ENCODE data around the gene SPIN1.
"Not testable (repeated sequence)": the region's sequence is repeated elsewhere in the genome, so short reads cannot be mapped to it uniquely, and the experiment has no call there.

The SPIN1 gene

DNA sequence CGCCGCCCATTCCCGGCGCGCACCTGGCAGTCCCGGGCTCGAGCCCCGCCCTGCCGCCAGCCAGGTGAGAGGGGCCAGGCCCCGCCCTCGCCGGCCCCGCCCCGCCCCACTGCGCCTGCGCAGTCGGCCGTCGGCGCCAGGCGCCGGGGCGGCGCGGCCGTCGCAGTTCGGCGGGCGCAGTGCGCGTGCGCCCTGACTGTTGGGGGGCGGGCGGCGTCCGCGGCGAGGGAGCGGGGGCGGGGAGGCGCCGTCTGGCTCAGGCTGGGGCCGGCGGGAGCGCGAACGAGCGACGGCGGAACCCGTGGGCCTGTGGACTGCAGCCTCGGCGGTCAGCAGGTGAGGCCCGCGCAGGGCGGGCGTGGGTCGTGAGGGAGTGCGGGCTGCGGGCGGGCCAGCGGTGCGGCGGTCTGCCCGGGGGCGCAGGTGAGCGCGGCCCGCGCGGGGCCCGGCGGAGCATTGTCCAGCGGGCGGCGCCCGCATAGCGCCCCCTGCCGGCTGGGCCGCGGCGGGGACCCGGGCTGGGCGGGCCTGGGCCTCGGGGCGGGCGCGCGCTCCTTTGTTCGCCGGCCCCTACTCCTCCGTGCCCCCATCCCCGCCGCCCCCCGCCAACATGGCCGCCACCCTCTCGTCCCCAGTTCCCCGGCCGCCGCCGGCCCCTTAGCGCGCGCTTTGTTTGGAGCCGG, at the start of gene SPIN1:
SPIN1 (plus strand) TSS at position 242 of the 683 bp plus-strand sequence. CDS start 38,096 bp downstream, outside the sequence.
- DNase-seq: peak; percentile 57 to 88
- Histone ChIP-seq H3K9me3 (no peaks in the 10 kb centered on the region), H3K27ac (peak within 1 kb of the TSS; percentile 90 to 96), H3K36me3 (no peaks in the 10 kb centered on the region), H3K4me1 (peaks cover 0 to 38% (median 23%) of the 10 kb centered on the region in 4 donors), H3K27me3 (no peaks in the 10 kb centered on the region), H3K4me3 (peak within 1 kb of the TSS; percentile 84 to 96)
- TF ChIP-seq, protein P1, sequence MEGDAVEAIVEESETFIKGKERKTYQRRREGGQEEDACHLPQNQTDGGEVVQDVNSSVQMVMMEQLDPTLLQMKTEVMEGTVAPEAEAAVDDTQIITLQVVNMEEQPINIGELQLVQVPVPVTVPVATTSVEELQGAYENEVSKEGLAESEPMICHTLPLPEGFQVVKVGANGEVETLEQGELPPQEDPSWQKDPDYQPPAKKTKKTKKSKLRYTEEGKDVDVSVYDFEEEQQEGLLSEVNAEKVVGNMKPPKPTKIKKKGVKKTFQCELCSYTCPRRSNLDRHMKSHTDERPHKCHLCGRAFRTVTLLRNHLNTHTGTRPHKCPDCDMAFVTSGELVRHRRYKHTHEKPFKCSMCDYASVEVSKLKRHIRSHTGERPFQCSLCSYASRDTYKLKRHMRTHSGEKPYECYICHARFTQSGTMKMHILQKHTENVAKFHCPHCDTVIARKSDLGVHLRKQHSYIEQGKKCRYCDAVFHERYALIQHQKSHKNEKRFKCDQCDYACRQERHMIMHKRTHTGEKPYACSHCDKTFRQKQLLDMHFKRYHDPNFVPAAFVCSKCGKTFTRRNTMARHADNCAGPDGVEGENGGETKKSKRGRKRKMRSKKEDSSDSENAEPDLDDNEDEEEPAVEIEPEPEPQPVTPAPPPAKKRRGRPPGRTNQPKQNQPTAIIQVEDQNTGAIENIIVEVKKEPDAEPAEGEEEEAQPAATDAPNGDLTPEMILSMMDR (IDR thresholded peaks at IDR 0.05): peak; percentile 25 to 76
- intact Hi-C loops (cut with DNase I; ENCODE audit: low total_unique reads): loop anchor here (2.0 kb wide), 1 partner anchor 146 kb away; the partner anchor contains the start of gene NXNL2

DNA sequence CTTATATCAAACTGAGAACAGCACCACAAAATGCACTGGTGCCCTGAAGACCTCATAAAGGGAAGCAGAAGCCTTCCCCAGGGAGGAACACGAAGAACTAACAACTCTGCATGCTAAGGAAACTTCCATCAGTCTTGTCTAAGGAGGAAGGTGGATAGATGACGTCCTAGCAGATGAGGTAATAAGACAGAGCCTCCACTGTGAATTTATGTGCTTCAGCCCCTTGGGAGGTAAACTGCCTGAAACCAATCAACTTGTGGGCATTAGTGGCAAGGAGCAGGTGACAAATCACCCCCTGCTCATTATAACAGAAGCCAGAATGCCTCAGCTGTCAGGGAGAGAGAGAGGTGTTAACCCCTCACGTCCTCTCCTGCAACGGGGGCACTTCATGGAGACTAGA, 48.9 kb upstream of the SPIN1 start:
- H3K27me3 ChIP-seq: peaks cover 0 to 3% of the 10 kb centered on the region in 2 donors
- no peaks in the 10 kb centered on the region for H3K4me1 ChIP-seq
- DNase-seq: no peak
- intact Hi-C loops (cut with DNase I; ENCODE audit: low total_unique reads): no loop called here
- H3K36me3 ChIP-seq: no peaks in the 10 kb centered on the region
- H3K27ac ChIP-seq: no peak overlapping the region
- H3K4me3 ChIP-seq: no peak overlapping the region
- H3K9me3 ChIP-seq: no peaks in the 10 kb centered on the region
- TF ChIP-seq, protein P1 (IDR thresholded peaks at IDR 0.05): no peak

DNA sequence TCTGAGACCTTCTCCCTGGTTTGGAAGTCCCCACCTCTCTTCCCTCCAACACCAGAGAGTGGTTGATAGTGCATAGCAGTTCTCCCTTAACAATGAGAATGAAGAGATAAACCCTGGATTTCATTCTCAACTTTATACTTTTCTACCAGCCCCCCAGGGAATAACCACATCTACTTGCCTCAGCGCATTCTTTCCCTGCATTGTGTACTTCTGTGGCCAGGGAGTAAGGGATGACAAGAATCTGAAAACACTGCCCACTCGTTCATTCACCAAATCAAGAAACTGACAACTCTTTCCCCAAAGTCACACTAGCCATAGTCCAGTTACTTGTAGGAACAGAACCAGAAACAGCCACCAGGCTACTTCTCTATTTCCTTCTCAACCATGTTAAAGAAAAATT, 46.0 kb upstream of the SPIN1 start:
- Histone ChIP-seq H3K27me3 (peaks cover 0 to 3% of the 10 kb centered on the region in 2 donors), H3K4me1 (no peaks in the 10 kb centered on the region), H3K36me3 (no peaks in the 10 kb centered on the region), H3K27ac (no peak overlapping the region), H3K9me3 (no peaks in the 10 kb centered on the region), H3K4me3 (no peak overlapping the region)
- no peak for DNase-seq
- TF ChIP-seq, protein P1 (IDR thresholded peaks at IDR 0.05): no peak
- intact Hi-C loops (cut with DNase I; ENCODE audit: low total_unique reads): no loop called here

DNA sequence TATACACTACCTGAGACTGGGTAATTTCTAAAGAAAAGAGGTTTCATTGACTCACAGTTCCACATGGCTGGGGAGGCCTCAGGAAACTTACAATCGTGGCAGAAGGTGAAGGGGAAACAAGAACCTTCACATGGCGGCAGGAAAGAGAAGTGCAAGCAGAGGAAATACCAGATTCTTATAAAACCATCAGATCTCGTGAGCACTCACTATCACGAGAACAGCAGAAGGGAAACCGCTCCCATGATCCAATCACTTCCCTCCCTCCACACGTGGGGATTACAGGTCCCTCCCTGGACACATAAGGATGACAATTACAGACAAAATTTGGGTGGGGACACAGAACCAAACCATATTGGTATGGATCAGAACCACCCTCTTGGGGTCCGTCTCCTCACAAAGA, 44.2 kb upstream of the SPIN1 start:
- Histone ChIP-seq H3K27me3 (peaks cover 0 to under 1% of the 10 kb centered on the region in 2 donors), H3K4me3 (no peak overlapping the region), H3K4me1 (no peaks in the 10 kb centered on the region), H3K36me3 (no peaks in the 10 kb centered on the region), H3K27ac (no peak overlapping the region), H3K9me3 (no peaks in the 10 kb centered on the region)
- TF ChIP-seq, protein P1 (IDR thresholded peaks at IDR 0.05): no peak
- intact Hi-C loops (cut with DNase I; ENCODE audit: low total_unique reads): no loop called here
- no peak for DNase-seq

DNA sequence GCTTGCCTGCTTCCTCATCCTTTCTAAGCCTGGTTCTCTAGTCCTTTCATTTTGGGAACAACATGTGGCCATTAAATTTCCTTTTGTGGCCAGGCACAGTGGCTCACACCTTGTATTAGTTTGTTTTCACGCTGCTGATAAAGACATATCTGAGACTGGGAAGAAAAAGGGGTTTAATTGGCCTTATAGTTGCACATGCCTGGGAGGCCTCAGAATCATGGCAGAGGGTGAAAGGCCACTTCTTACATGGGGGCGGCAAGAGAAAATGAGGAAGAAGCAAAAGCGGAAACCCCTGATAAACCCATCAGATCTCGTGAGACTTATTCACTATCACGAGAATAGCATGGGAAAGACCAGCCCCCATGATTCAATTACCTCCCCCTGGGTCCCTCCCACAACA, 37.9 kb upstream of the SPIN1 start:
- H3K36me3 ChIP-seq; H3K4me3 ChIP-seq; H3K27ac ChIP-seq; intact Hi-C loops (cut with DNase I; ENCODE audit: low total_unique reads); H3K27me3 ChIP-seq; H3K4me1 ChIP-seq; DNase-seq: not testable (repeated sequence)
- H3K9me3 ChIP-seq: peaks cover 0 to 13% (median 10%) of the 10 kb centered on the region in 3 donors

DNA sequence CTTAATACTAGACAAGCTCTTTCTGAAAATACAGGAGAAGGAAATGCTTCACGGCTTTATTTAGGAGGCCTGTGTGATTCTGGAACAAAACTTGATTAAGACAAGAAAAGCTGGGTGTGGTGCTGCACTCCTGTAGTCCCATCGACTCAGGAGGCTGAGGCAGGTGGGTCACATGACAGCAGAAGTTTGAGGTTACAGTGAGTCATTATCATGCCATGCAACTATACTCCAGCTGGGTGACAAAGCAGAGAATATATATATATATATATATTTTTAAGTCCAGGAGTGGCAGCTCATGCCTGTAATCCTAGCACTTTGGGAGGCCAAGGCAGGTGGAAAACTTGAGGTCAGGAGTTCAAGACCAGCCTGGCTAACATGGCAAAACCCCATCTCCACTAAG, 33.1 kb upstream of the SPIN1 start:
- no peaks in the 10 kb centered on the region for H3K4me1 ChIP-seq
- peak in 1 of 2 donors; percentile 1 for DNase-seq
- no peak overlapping the region for H3K4me3 ChIP-seq
- intact Hi-C loops (cut with DNase I; ENCODE audit: low total_unique reads): no loop called here
- TF ChIP-seq, protein P1 (IDR thresholded peaks at IDR 0.05): no peak
- H3K36me3 ChIP-seq: no peaks in the 10 kb centered on the region
- H3K27me3 ChIP-seq: no peaks in the 10 kb centered on the region
- peaks cover 0 to 13% (median 10%) of the 10 kb centered on the region in 3 donors for H3K9me3 ChIP-seq
- H3K27ac ChIP-seq: no peak overlapping the region

DNA sequence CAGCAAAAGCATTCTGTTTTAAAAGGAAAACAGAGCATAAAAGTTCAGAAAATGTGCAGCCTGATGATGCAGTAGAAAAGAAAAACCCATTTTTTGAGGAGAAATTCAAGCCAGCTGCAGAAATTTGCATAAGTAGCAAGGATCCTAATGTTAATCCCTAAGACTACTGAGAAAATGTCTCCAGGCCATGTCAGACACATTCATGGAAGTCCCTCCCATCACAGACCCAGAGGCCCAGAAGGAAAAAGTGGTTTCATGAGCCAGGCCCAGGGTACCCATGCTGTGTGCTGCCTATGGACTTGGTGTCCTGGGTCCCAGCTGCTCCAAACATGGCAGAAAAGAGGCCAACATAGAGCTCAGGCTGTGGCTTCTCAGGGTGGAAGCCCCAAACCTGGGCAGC, 31.0 kb upstream of the SPIN1 start:
- H3K36me3 ChIP-seq; H3K4me1 ChIP-seq; H3K4me3 ChIP-seq; H3K27me3 ChIP-seq; DNase-seq; H3K27ac ChIP-seq; intact Hi-C loops (cut with DNase I; ENCODE audit: low total_unique reads): not testable (repeated sequence)
- peaks cover 0 to 13% (median 10%) of the 10 kb centered on the region in 3 donors for H3K9me3 ChIP-seq
